SU-DHL-6 (cell line): ENCODE measurements around the gene POLR2H.

ENCODE experiments used
- H2AFZ ChIP-seq: fragments of 200-600 bp; sonication (generic); 2 replicates; pipeline ENCODE4 v1.6.1; 2014; ENCODE audit warnings: low read depth, mild to moderate bottlenecking, moderate library complexity, mixed read lengths, antibody characterized with exemption, low read length; ENCODE audit not compliant: severe bottlenecking
- H3F3A ChIP-seq: fragments of 200-600 bp; shearing (Covaris generic); 2 replicates; pipeline ENCODE4 v1.6.0; 2016; ENCODE audit warnings: antibody characterized with exemption, mild to moderate bottlenecking; ENCODE audit not compliant: insufficient read depth
- H3K27ac ChIP-seq: fragments of 200-600 bp; sonication (generic); 2 replicates; pipeline ENCODE4 v1.5.1; 2016; ENCODE audit warnings: low read depth, mild to moderate bottlenecking, low read length, moderate library complexity, mixed read lengths
- H3K27me3 ChIP-seq: fragments of 200-600 bp; sonication (generic), shearing (Covaris generic); 2 replicates; pipeline ENCODE4 v1.6.0; 2014; ENCODE audit warnings: mild to moderate bottlenecking, low read length
- H3K36me3 ChIP-seq: fragments of 200-600 bp; sonication (generic); 2 replicates; pipeline ENCODE4 v1.6.1; 2014; ENCODE audit warnings: mild to moderate bottlenecking, low read length, mixed read lengths
- H3K4me2 ChIP-seq: fragments of 300-600, 200-600 bp; shearing (Covaris generic), sonication (generic); 2 replicates; pipeline ENCODE4 v1.6.0; 2014; ENCODE audit warnings: low read length, low read depth, mild to moderate bottlenecking; ENCODE audit not compliant: poor library complexity, severe bottlenecking
- H3K4me3 ChIP-seq: fragments of 200-600 bp; sonication (generic); 2 replicates; pipeline ENCODE4 v1.5.1; 2014; ENCODE audit warnings: antibody characterized with exemption, low read length, mild to moderate bottlenecking, mixed read lengths; ENCODE audit not compliant: insufficient read depth, poor library complexity, severe bottlenecking
- H3K79me2 ChIP-seq: fragments of 200-600 bp; sonication (generic); 2 replicates; pipeline ENCODE4 v1.6.1; 2014; ENCODE audit warnings: mild to moderate bottlenecking, low read length, moderate library complexity; ENCODE audit not compliant: insufficient read depth
- H3K9ac ChIP-seq: fragments of 200-600 bp; sonication (generic); 2 replicates; pipeline ENCODE4 v1.7.0; 2014; ENCODE audit warnings: mild to moderate bottlenecking, low read length
- H3K9me2 ChIP-seq: fragments of 200-600 bp; sonication (generic); replicated peaks from 2 replicates; pipeline ENCODE4 v1.6.1; 2014; ENCODE audit warnings: low read length; ENCODE audit not compliant: insufficient read depth
- H3K9me3 ChIP-seq: fragments of 200-600 bp; sonication (generic); 2 replicates; pipeline ENCODE4 v1.6.1; 2014; ENCODE audit warnings: low read length, mixed read lengths; ENCODE audit not compliant: insufficient read depth
- H4K20me1 ChIP-seq: fragments of 200-600 bp; sonication (generic); 2 replicates; pipeline ENCODE4 v1.6.1; 2014; ENCODE audit warnings: low read depth, mild to moderate bottlenecking, antibody characterized with exemption, low read length, moderate library complexity, mixed read lengths
- EZH2phosphoT487 ChIP-seq: fragments of 200-600 bp; sonication (generic), shearing (Covaris generic); conservative IDR thresholded peaks from 2 replicates; pipeline ENCODE4 v1.6.1; 2018; ENCODE audit warnings: mild to moderate bottlenecking, antibody characterized with exemption, low read length, moderate library complexity, mixed read lengths
- TF ChIP-seq, protein P1 (sequence below): fragments of 200-600 bp; sonication (generic); IDR thresholded peaks from one replicate; pipeline ENCODE4 v1.5.1; 2017; ENCODE audit warnings: antibody characterized with exemption, mild to moderate bottlenecking, low read length, moderate library complexity; ENCODE audit not compliant: insufficient read depth, poor library complexity, severe bottlenecking

POLR2H gene

DNA sequence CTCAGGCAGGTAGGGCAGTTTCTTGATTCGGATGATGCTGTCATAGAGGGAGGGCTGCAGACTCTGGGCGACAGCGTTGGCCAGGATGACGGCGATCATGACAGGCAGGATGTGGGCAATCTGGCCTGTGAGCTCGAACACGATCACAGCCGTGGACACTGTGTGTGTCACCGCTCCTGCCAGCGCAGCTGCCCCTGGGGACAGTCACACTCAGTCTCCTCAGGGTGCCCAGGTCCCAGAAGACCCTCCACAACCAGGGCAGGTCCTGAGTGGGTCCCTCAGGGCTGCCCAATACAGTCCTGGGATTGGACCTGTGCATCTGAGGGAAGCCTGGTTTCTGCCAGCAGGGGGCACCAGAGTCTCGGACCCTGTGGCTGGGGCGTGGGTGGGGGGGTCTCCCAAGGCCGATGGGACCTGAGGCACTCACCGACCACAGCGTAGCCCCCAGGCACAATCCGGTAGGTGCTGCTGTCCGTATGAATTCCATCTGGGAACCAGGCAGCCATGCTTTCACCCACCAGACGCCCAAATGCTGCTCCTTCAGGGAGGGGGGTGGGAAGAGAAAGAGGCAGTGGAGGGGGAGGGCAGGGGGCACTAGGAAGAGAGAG, 7.3 kb upstream of the POLR2H start:
- no peak overlapping the region for H2AFZ ChIP-seq

DNA sequence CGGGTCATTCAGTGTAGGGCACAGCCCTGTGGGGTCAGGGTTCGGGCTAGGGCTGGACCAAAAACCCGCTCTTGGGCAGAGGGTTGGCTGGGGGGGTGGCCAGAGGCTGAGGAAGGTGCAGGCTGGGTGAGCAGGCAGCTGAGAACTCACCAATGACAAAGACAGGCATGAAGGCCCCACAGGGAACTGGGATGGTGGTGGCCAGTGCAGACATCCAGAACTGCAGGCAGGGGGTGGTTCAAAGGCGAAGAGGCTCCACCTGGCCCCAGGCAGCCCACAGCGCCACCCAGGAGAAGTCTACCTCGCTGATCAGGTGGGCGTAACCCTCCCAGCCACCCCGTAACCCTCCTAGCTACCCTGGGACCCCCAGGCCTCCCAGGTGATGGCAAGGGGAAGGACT, 6.8 kb upstream of the POLR2H start:
- Histone ChIP-seq H3K79me2 (no peaks in the 10 kb centered on the region), H3K4me3 (no peak overlapping the region), H3K27me3 (no peaks in the 10 kb centered on the region), H3K9me2 (no peaks in the 10 kb centered on the region), H3K27ac (no peak overlapping the region), H3K4me2 (no peak overlapping the region), H2AFZ (no peak overlapping the region), H4K20me1 (no peaks in the 10 kb centered on the region), H3K9me3 (no peaks in the 10 kb centered on the region), H3K9ac (no peak overlapping the region), H3K36me3 (no peaks in the 10 kb centered on the region), H3F3A (no peaks in the 10 kb centered on the region)
- TF ChIP-seq, protein P1, sequence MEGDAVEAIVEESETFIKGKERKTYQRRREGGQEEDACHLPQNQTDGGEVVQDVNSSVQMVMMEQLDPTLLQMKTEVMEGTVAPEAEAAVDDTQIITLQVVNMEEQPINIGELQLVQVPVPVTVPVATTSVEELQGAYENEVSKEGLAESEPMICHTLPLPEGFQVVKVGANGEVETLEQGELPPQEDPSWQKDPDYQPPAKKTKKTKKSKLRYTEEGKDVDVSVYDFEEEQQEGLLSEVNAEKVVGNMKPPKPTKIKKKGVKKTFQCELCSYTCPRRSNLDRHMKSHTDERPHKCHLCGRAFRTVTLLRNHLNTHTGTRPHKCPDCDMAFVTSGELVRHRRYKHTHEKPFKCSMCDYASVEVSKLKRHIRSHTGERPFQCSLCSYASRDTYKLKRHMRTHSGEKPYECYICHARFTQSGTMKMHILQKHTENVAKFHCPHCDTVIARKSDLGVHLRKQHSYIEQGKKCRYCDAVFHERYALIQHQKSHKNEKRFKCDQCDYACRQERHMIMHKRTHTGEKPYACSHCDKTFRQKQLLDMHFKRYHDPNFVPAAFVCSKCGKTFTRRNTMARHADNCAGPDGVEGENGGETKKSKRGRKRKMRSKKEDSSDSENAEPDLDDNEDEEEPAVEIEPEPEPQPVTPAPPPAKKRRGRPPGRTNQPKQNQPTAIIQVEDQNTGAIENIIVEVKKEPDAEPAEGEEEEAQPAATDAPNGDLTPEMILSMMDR: no peak
- TF ChIP-seq EZH2phosphoT487: no peak

More for the DNA sequence above, 7.3 kb upstream of the POLR2H start:
- Histone ChIP-seq H3K4me3 (no peak overlapping the region), H3K36me3 (no peaks in the 10 kb centered on the region), H3K9me2 (no peaks in the 10 kb centered on the region), H3K9ac (no peak overlapping the region), H3K27ac (no peak overlapping the region), H3F3A (no peaks in the 10 kb centered on the region), H3K9me3 (no peaks in the 10 kb centered on the region), H4K20me1 (no peaks in the 10 kb centered on the region), H3K4me2 (no peak overlapping the region), H3K27me3 (no peaks in the 10 kb centered on the region), H3K79me2 (no peaks in the 10 kb centered on the region)
- TF ChIP-seq, protein P1: peak; percentile 92
- TF ChIP-seq EZH2phosphoT487: no peak

DNA sequence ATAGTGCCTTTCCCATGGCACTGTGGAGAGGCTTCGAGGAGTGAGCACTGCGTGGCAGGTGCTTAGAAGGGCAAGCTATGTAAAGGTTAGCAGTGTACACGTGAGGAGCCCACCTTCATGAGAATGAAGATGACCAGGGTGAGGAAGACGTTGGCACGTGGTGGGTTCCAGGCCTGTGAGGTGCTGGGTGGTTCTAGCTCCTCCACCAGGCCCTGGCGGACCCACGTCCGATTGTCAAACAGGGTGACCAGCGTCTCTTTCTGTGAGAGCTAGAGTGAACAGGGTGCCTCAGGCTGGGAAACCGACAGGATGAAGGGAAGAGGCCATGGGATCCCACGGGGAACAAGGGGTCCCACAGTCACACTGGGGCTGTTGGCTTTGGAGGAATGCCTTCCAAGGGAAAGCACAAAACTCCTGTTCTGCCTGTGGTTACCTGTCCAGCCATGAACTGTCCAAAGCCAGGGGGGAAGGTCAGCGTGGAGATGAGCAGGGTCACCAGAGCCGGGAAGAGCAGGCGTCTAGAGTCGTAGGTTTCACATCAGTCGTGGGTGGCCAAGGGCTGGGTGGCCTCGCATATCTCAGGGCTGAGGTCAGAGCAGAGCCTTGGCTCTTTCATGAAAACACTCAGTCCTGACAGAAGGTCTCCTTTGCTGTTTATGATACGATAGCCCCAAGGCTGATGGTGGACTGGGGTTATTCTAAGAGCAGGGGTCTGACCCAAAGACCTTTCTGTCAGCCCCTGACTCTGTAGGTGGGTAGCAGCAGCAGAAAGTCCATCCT, 6.1 kb upstream of the POLR2H start:
- Histone ChIP-seq H3F3A (no peaks in the 10 kb centered on the region), H3K9me3 (no peaks in the 10 kb centered on the region), H3K9me2 (no peaks in the 10 kb centered on the region), H3K4me2 (no peak overlapping the region), H3K4me3 (no peak overlapping the region), H3K79me2 (no peaks in the 10 kb centered on the region), H3K27me3 (no peaks in the 10 kb centered on the region), H3K9ac (no peak overlapping the region), H3K36me3 (no peaks in the 10 kb centered on the region), H2AFZ (no peak overlapping the region), H3K27ac (no peak overlapping the region), H4K20me1 (no peaks in the 10 kb centered on the region)
- TF ChIP-seq, protein P1: no peak
- no peak for TF ChIP-seq EZH2phosphoT487
